WTC11 (cell line): ENCODE results near the gene FAM185A. TPM values are rescaled to one million over a fixed set of nuclear protein-coding genes. Genes with fewer than 3 reads are reported as not detected.

Experiments used
- ATAC-seq: fragments of 200-7000 bp; cut with Tn5 transposase; 2 replicates; pipeline ENCODE4 v1.10.0; 2021; ENCODE audit warnings: mild to moderate bottlenecking, moderate library complexity
- CTCF ChIA-PET: fragments of 300-600 bp; sonication (Branson Sonifier 250); formaldehyde crosslinking; loops from one replicate; lab custom pipeline; 2021; ENCODE audit warnings: antibody characterized with exemption; lab: Charles Lee
- POLR2A ChIA-PET: fragments of 350-600 bp; sonication (Branson Sonifier 250); formaldehyde crosslinking; loops from one replicate; lab custom pipeline; 2021; ENCODE audit warnings: antibody characterized with exemption; lab: Charles Lee
- DNase-seq: peaks from one replicate; pipeline ENCODE4 v3.0.0; 2021; ENCODE audit warnings: low spot score
- H3K27ac Mint-ChIP-seq: 2 replicates; pipeline ENCODE4 v1.8.0; 2021; ENCODE audit warnings: mixed read lengths
- H3K27me3 Mint-ChIP-seq: 2 replicates; pipeline ENCODE4 v1.8.0; 2021; ENCODE audit warnings: low read depth, mild to moderate bottlenecking, moderate library complexity, mixed read lengths
- H3K36me3 Mint-ChIP-seq: 2 replicates; pipeline ENCODE4 v1.8.0; 2021; ENCODE audit warnings: mixed read lengths
- H3K4me1 Mint-ChIP-seq: 2 replicates; pipeline ENCODE4 v1.8.0; 2022; ENCODE audit warnings: mixed read lengths
- H3K4me3 Mint-ChIP-seq: 2 replicates; pipeline ENCODE4 v1.8.0; 2021; ENCODE audit warnings: mild to moderate bottlenecking, moderate library complexity, mixed read lengths
- H3K9me3 Mint-ChIP-seq: 2 replicates; pipeline ENCODE4 v1.8.0; 2021; ENCODE audit warnings: mixed read lengths
- ATF1 ChIP-seq: sonication (generic); formaldehyde crosslinking; IDR thresholded peaks from 2 replicates; pipeline ENCODE4 v1.8.1; 2023; ENCODE audit warnings: mild to moderate bottlenecking, moderate library complexity, missing genetic modification reagents
- FOXK1 ChIP-seq: sonication (generic); formaldehyde crosslinking; IDR thresholded peaks from 2 replicates; pipeline ENCODE4 v1.8.0; 2022; ENCODE audit warnings: mild to moderate bottlenecking, moderate library complexity, missing genetic modification reagents
- GTF2I ChIP-seq: fragments of 250-450 bp; sonication (Bioruptor Pico); conservative IDR thresholded peaks from 2 replicates; pipeline ENCODE4 v1.4.0; 2021; ENCODE audit warnings: mild to moderate bottlenecking
- JUN ChIP-seq: sonication (generic); formaldehyde crosslinking; IDR thresholded peaks from 2 replicates; pipeline ENCODE4 v1.8.0; 2023; ENCODE audit warnings: mild to moderate bottlenecking, missing genetic modification reagents
- MYBL2 ChIP-seq: sonication (generic); formaldehyde crosslinking; IDR thresholded peaks from 2 replicates; pipeline ENCODE4 v1.8.1; 2023; ENCODE audit warnings: mild to moderate bottlenecking, moderate library complexity, missing genetic modification reagents
- NR1H2 ChIP-seq: sonication (generic); formaldehyde crosslinking; IDR thresholded peaks from 2 replicates; pipeline ENCODE4 v1.9.0; 2021; ENCODE audit warnings: mild to moderate bottlenecking, moderate library complexity, missing genetic modification reagents
- OVOL2 ChIP-seq: fragments of 250-450 bp; sonication (Bioruptor Pico); IDR thresholded peaks from 2 replicates; pipeline ENCODE4 v1.9.0; 2021; ENCODE audit warnings: mild to moderate bottlenecking, borderline replicate concordance
- SMAD4 ChIP-seq: sonication (generic); formaldehyde crosslinking; IDR thresholded peaks from 2 replicates; pipeline ENCODE4 v1.8.0; 2022; ENCODE audit warnings: mild to moderate bottlenecking, missing genetic modification reagents
- TEAD4 ChIP-seq: sonication (generic); formaldehyde crosslinking; IDR thresholded peaks from 2 replicates; pipeline ENCODE4 v1.8.0; 2022; ENCODE audit warnings: mild to moderate bottlenecking, missing genetic modification reagents
- ZNF671 ChIP-seq: fragments of 250-450 bp; sonication (Bioruptor Pico); IDR thresholded peaks from 2 replicates; pipeline ENCODE4 v1.8.0; 2021; ENCODE audit warnings: mild to moderate bottlenecking
- total RNA-seq: library from RNA; stranded (reverse); gene quantifications from 3 replicates; pipeline ENCODE4 v1.2.3, GENCODE V29; 2021
- TF ChIP-seq, protein P1 (sequence below): sonication (generic); formaldehyde crosslinking; IDR thresholded peaks from 2 replicates; pipeline ENCODE4 v1.8.1; 2022; ENCODE audit warnings: low read depth, mild to moderate bottlenecking, moderate library complexity, missing genetic modification reagents, borderline replicate concordance
- TF ChIP-seq, protein P2 (sequence below): sonication (generic); formaldehyde crosslinking; IDR thresholded peaks from 2 replicates; pipeline ENCODE4 v1.8.1; 2022; ENCODE audit warnings: missing genetic modification reagents, borderline replicate concordance
- TF ChIP-seq, protein P3 (sequence below): fragments of 250-450 bp; sonication (Bioruptor Pico); IDR thresholded peaks from 2 replicates; pipeline ENCODE4 v1.8.0; 2021; ENCODE audit warnings: mild to moderate bottlenecking
- TF ChIP-seq, protein P4 (sequence below): sonication (generic); formaldehyde crosslinking; IDR thresholded peaks from 2 replicates; pipeline ENCODE4 v1.8.0; 2023; ENCODE audit warnings: mild to moderate bottlenecking, missing genetic modification reagents
- TF ChIP-seq, protein P5 (sequence below): sonication (generic); formaldehyde crosslinking; IDR thresholded peaks from 2 replicates; pipeline ENCODE4 v1.8.0; 2022; ENCODE audit warnings: mild to moderate bottlenecking, missing genetic modification reagents
- TF ChIP-seq, protein P6 (sequence below): sonication (generic); formaldehyde crosslinking; IDR thresholded peaks from 2 replicates; pipeline ENCODE4 v1.8.0; 2023; ENCODE audit warnings: missing genetic modification reagents
- TF ChIP-seq, protein P7 (sequence below): sonication (generic); formaldehyde crosslinking; IDR thresholded peaks from 2 replicates; pipeline ENCODE4 v1.8.1; 2022; ENCODE audit warnings: mild to moderate bottlenecking, moderate library complexity, missing genetic modification reagents
- TF ChIP-seq, protein P8 (sequence below): sonication (generic); formaldehyde crosslinking; IDR thresholded peaks from 2 replicates; pipeline ENCODE4 v1.8.1; 2022; ENCODE audit warnings: low read depth, missing genetic modification reagents, borderline replicate concordance
- TF ChIP-seq, protein P9 (sequence below): fragments of 250-450 bp; sonication (Bioruptor Pico); IDR thresholded peaks from 2 replicates; pipeline ENCODE4 v1.9.0; 2021; ENCODE audit warnings: mild to moderate bottlenecking

FAM185A gene
- total RNA-seq, 1 experiment from 2014 or later = 8.6 TPM

DNA sequence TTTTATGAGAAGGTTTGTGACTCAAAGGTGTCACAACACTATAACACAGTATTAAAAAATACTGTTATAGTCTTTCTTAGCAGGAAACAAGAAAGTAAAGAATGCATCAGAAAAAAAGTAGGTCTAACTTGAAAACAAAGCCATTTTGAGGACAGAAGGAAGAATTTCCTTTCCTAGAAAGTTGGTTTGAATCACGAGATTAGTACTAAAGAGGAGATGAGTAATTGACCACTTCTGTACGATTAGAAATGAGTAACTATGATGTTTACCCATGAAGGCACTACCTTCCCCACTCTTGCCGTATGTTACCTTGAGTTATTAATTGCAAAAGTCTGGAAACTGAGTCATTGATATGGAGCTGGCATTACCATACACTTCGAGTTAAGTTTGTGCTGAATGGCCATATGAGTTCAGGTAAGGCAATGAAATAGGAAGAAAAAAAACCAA, 65.2 kb downstream of the FAM185A start:
- CTCF ChIA-PET = no interaction called here
- Mint-ChIP-seq H3K9me3 (no peaks in the 10 kb centered on the region), H3K27ac (no peak overlapping the region), H3K4me1 (peaks cover 3% of the 10 kb centered on the region; the same call in 1 of the 2 replicates), H3K36me3 (no peaks in the 10 kb centered on the region), H3K4me3 (no peak overlapping the region), H3K27me3 (no peaks in the 10 kb centered on the region)
- no peak for DNase-seq
- TF ChIP-seq, protein P1, sequence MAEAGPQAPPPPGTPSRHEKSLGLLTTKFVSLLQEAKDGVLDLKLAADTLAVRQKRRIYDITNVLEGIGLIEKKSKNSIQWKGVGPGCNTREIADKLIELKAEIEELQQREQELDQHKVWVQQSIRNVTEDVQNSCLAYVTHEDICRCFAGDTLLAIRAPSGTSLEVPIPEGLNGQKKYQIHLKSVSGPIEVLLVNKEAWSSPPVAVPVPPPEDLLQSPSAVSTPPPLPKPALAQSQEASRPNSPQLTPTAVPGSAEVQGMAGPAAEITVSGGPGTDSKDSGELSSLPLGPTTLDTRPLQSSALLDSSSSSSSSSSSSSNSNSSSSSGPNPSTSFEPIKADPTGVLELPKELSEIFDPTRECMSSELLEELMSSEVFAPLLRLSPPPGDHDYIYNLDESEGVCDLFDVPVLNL (CRISPR knock-in tag) = no peak
- TF ChIP-seq, protein P2, sequence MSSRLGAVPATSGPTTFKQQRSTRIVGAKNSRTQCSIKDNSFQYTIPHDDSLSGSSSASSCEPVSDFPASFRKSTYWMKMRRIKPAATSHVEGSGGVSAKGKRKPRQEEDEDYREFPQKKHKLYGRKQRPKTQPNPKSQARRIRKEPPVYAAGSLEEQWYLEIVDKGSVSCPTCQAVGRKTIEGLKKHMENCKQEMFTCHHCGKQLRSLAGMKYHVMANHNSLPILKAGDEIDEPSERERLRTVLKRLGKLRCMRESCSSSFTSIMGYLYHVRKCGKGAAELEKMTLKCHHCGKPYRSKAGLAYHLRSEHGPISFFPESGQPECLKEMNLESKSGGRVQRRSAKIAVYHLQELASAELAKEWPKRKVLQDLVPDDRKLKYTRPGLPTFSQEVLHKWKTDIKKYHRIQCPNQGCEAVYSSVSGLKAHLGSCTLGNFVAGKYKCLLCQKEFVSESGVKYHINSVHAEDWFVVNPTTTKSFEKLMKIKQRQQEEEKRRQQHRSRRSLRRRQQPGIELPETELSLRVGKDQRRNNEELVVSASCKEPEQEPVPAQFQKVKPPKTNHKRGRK (CRISPR knock-in tag) = no peak
- no peak for TF ChIP-seq OVOL2 (CRISPR knock-in tag)
- TF ChIP-seq, protein P3, sequence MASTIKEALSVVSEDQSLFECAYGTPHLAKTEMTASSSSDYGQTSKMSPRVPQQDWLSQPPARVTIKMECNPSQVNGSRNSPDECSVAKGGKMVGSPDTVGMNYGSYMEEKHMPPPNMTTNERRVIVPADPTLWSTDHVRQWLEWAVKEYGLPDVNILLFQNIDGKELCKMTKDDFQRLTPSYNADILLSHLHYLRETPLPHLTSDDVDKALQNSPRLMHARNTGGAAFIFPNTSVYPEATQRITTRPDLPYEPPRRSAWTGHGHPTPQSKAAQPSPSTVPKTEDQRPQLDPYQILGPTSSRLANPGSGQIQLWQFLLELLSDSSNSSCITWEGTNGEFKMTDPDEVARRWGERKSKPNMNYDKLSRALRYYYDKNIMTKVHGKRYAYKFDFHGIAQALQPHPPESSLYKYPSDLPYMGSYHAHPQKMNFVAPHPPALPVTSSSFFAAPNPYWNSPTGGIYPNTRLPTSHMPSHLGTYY = no peak
- TF ChIP-seq, protein P4, sequence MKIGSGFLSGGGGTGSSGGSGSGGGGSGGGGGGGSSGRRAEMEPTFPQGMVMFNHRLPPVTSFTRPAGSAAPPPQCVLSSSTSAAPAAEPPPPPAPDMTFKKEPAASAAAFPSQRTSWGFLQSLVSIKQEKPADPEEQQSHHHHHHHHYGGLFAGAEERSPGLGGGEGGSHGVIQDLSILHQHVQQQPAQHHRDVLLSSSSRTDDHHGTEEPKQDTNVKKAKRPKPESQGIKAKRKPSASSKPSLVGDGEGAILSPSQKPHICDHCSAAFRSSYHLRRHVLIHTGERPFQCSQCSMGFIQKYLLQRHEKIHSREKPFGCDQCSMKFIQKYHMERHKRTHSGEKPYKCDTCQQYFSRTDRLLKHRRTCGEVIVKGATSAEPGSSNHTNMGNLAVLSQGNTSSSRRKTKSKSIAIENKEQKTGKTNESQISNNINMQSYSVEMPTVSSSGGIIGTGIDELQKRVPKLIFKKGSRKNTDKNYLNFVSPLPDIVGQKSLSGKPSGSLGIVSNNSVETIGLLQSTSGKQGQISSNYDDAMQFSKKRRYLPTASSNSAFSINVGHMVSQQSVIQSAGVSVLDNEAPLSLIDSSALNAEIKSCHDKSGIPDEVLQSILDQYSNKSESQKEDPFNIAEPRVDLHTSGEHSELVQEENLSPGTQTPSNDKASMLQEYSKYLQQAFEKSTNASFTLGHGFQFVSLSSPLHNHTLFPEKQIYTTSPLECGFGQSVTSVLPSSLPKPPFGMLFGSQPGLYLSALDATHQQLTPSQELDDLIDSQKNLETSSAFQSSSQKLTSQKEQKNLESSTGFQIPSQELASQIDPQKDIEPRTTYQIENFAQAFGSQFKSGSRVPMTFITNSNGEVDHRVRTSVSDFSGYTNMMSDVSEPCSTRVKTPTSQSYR = no peak
- no peak for TF ChIP-seq SMAD4
- no peak for TF ChIP-seq TEAD4 (CRISPR knock-in tag)
- TF ChIP-seq GTF2I (CRISPR knock-in tag) = no peak
- TF ChIP-seq ATF1 (CRISPR knock-in tag) = no peak
- TF ChIP-seq, protein P5, sequence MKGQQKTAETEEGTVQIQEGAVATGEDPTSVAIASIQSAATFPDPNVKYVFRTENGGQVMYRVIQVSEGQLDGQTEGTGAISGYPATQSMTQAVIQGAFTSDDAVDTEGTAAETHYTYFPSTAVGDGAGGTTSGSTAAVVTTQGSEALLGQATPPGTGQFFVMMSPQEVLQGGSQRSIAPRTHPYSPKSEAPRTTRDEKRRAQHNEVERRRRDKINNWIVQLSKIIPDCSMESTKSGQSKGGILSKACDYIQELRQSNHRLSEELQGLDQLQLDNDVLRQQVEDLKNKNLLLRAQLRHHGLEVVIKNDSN = no peak
- no peak for TF ChIP-seq NR1H2 (CRISPR knock-in tag)
- TF ChIP-seq, protein P6, sequence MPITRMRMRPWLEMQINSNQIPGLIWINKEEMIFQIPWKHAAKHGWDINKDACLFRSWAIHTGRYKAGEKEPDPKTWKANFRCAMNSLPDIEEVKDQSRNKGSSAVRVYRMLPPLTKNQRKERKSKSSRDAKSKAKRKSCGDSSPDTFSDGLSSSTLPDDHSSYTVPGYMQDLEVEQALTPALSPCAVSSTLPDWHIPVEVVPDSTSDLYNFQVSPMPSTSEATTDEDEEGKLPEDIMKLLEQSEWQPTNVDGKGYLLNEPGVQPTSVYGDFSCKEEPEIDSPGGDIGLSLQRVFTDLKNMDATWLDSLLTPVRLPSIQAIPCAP = no peak
- TF ChIP-seq, protein P7, sequence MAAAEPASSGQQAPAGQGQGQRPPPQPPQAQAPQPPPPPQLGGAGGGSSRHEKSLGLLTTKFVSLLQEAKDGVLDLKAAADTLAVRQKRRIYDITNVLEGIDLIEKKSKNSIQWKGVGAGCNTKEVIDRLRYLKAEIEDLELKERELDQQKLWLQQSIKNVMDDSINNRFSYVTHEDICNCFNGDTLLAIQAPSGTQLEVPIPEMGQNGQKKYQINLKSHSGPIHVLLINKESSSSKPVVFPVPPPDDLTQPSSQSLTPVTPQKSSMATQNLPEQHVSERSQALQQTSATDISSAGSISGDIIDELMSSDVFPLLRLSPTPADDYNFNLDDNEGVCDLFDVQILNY (CRISPR knock-in tag) = no peak
- no peak for TF ChIP-seq MYBL2 (CRISPR knock-in tag)
- TF ChIP-seq JUN (CRISPR knock-in tag) = no peak
- TF ChIP-seq, protein P8, sequence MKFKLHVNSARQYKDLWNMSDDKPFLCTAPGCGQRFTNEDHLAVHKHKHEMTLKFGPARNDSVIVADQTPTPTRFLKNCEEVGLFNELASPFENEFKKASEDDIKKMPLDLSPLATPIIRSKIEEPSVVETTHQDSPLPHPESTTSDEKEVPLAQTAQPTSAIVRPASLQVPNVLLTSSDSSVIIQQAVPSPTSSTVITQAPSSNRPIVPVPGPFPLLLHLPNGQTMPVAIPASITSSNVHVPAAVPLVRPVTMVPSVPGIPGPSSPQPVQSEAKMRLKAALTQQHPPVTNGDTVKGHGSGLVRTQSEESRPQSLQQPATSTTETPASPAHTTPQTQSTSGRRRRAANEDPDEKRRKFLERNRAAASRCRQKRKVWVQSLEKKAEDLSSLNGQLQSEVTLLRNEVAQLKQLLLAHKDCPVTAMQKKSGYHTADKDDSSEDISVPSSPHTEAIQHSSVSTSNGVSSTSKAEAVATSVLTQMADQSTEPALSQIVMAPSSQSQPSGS = no peak
- TF ChIP-seq, protein P9, sequence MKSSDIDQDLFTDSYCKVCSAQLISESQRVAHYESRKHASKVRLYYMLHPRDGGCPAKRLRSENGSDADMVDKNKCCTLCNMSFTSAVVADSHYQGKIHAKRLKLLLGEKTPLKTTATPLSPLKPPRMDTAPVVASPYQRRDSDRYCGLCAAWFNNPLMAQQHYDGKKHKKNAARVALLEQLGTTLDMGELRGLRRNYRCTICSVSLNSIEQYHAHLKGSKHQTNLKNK (CRISPR knock-in tag) = no peak
- TF ChIP-seq FOXK1 = no peak
- TF ChIP-seq ZNF671 (CRISPR knock-in tag) = no peak
- POLR2A ChIA-PET = no interaction called here
- no peak for ATAC-seq
